ENCODE measurements around the gene SYT2. TPM values are rescaled to one million over a fixed set of nuclear protein-coding genes. Genes with fewer than 3 reads are reported as not detected.
"Not testable (repeated sequence)": the region's sequence is repeated elsewhere in the genome, so short reads cannot be mapped to it uniquely, and the experiment has no call there.

Gene SYT2
- polyA plus RNA-seq, 1 of the 3 experiments (the other 2 are of a cell fraction): 0.03 TPM

GRCh38 chr1:202716654-202717053 is 6.4 kb upstream of the SYT2 start:
- no peaks in the 10 kb centered on the region for H3K9me2 ChIP-seq
- no peaks in the 10 kb centered on the region for H3F3A ChIP-seq (replicated peaks; ENCODE audit: insufficient read depth)
- TF ChIP-seq SMC3 (IDR thresholded peaks at IDR 0.05; ENCODE audit: low read depth, low read length) (no peak), ZBTB33 (IDR thresholded peaks at IDR 0.05; ENCODE audit: borderline replicate concordance, low read depth) (no peak), YY1 (IDR thresholded peaks at IDR 0.05; ENCODE audit: low read depth) (no peak), SIN3A (IDR thresholded peaks at IDR 0.05; ENCODE audit: borderline replicate concordance, low read depth, low read length) (no peak)
- ChIA-PET POLR2A (no interaction called here), CTCF (interaction anchor here (0.8 to 6.2 kb wide), 12 partner anchors 8 to 527 kb away, joined by 3 to 67 read pairs (median 4); no protein-coding TSS in a partner anchor)
- H2AFZ ChIP-seq (ENCODE audit: low read depth): no peak overlapping the region
- no peak for DNase-seq
- H3K27ac ChIP-seq (ENCODE audit: low read depth in 2 of 2, low read length in 1 of 2): no peak overlapping the region
- H3K4me1 ChIP-seq (ENCODE audit: control insufficient read depth in 1 of 2, insufficient read depth in 2 of 2, low read depth in 1 of 2, low read length in 1 of 2): peaks cover 0 to 15% of the 10 kb centered on the region in 2 experiments; a peak in 1 of 4 replicates
- H3K36me3 ChIP-seq (replicated peaks in 1 of 2; ENCODE audit: control insufficient read depth in 1 of 2, insufficient read depth in 2 of 2, low read length in 1 of 2): no peaks in the 10 kb centered on the region
- WGBS (ENCODE audit: low lambda C conversion rate): 77% methylated on average over 2 of the region's 2 CpGs
- no peaks in the 10 kb centered on the region for H3K9me3 ChIP-seq
- no peak overlapping the region for H3K9ac ChIP-seq
- no peak overlapping the region for H3K4me2 ChIP-seq
- no peaks in the 10 kb centered on the region for H3K79me2 ChIP-seq (ENCODE audit: insufficient read depth)
- H4K20me1 ChIP-seq (ENCODE audit: insufficient read depth): no peaks in the 10 kb centered on the region
- H3K4me3 ChIP-seq (ENCODE audit: low read depth in 2 of 2, low read length in 1 of 2): no peak overlapping the region
- H3K27me3 ChIP-seq (ENCODE audit: insufficient read depth): no peaks in the 10 kb centered on the region

- DNase-seq; H3K9me2 ChIP-seq; H3K9ac ChIP-seq; H3K79me2 ChIP-seq (ENCODE audit: insufficient read depth); H4K20me1 ChIP-seq (ENCODE audit: insufficient read depth); H3K36me3 ChIP-seq (replicated peaks in 1 of 2; ENCODE audit: control insufficient read depth in 1 of 2, insufficient read depth in 2 of 2, low read length in 1 of 2); H3K4me2 ChIP-seq; H3K27ac ChIP-seq (ENCODE audit: low read depth in 2 of 2, low read length in 1 of 2); POLR2A ChIA-PET; H3K4me3 ChIP-seq (ENCODE audit: low read depth in 2 of 2, low read length in 1 of 2); H3K9me3 ChIP-seq; H2AFZ ChIP-seq (ENCODE audit: low read depth); H3F3A ChIP-seq (replicated peaks; ENCODE audit: insufficient read depth): not testable (repeated sequence)
- Histone ChIP-seq H3K27me3 (ENCODE audit: insufficient read depth) (peaks cover 18% of the 10 kb centered on the region), H3K4me1 (ENCODE audit: control insufficient read depth in 1 of 2, insufficient read depth in 2 of 2, low read depth in 1 of 2, low read length in 1 of 2) (peaks cover 0 to 30% of the 10 kb centered on the region in 2 experiments; a peak in 1 of 4 replicates)
- CTCF ChIA-PET: interaction anchor here (1.0 to 3.0 kb wide), 3 partner anchors 22 to 553 kb away, joined by 4 to 13 read pairs (median 4); no protein-coding TSS in a partner anchor
- 56% methylated on average over 1 of the region's 1 CpG for WGBS (ENCODE audit: low lambda C conversion rate)
These were observed 3.9 kb upstream of the SYT2 start for GRCh38 chr1:202714202-202714601.

- DNase-seq: no peak
- H4K20me1 ChIP-seq (ENCODE audit: insufficient read depth): no peaks in the 10 kb centered on the region
- H3K4me1 ChIP-seq (ENCODE audit: control insufficient read depth in 1 of 2, insufficient read depth in 2 of 2, low read depth in 1 of 2, low read length in 1 of 2): peaks cover 0 to 30% of the 10 kb centered on the region in 2 experiments; a peak in 1 of 4 replicates
- no peak overlapping the region for H3K9ac ChIP-seq
- CTCF ChIA-PET: interaction anchor here (0.7 to 3.0 kb wide), 9 partner anchors 10 to 554 kb away, joined by 3 to 13 read pairs (median 4); partner anchors contain the start of gene UBE2T
- no peak overlapping the region for H3K4me2 ChIP-seq
- peaks cover 29% of the 10 kb centered on the region for H3K27me3 ChIP-seq (ENCODE audit: insufficient read depth)
- H3K4me3 ChIP-seq (ENCODE audit: low read depth in 2 of 2, low read length in 1 of 2): no peak overlapping the region
- H2AFZ ChIP-seq (ENCODE audit: low read depth): no peak overlapping the region
- H3K27ac ChIP-seq (ENCODE audit: low read depth in 2 of 2, low read length in 1 of 2): peak overlapping the region in 1 of 2 experiments; percentile 61; a peak in 2 of 4 replicates
- TF ChIP-seq RXRA (IDR thresholded peaks at IDR 0.05; ENCODE audit: borderline replicate concordance, low read depth): no peak
- no peak for TF ChIP-seq MAX (IDR thresholded peaks at IDR 0.05; ENCODE audit: low read depth)
- TF ChIP-seq RFX5 (IDR thresholded peaks at IDR 0.05; ENCODE audit: low read length): no peak
- no peak for TF ChIP-seq IRF3 (IDR thresholded peaks at IDR 0.05; ENCODE audit: low read depth, low read length)
- TF ChIP-seq RCOR1 (IDR thresholded peaks at IDR 0.05; ENCODE audit: low read length): no peak
- TF ChIP-seq FOXJ3 (CRISPR knock-in tag; IDR thresholded peaks at IDR 0.05): no peak
- no peak for TF ChIP-seq GABPA (IDR thresholded peaks at IDR 0.05; ENCODE audit: low read depth)
- TF ChIP-seq USF1 (IDR thresholded peaks at IDR 0.05; ENCODE audit: borderline replicate concordance, low read depth): no peak
- no peak for TF ChIP-seq PBX3 (IDR thresholded peaks at IDR 0.05)
- WGBS (ENCODE audit: low lambda C conversion rate): 51% methylated on average over 4 of the region's 4 CpGs
- no peaks in the 10 kb centered on the region for H3K36me3 ChIP-seq (replicated peaks in 1 of 2; ENCODE audit: control insufficient read depth in 1 of 2, insufficient read depth in 2 of 2, low read length in 1 of 2)
- no peaks in the 10 kb centered on the region for H3F3A ChIP-seq (replicated peaks; ENCODE audit: insufficient read depth)
- no peaks in the 10 kb centered on the region for H3K9me2 ChIP-seq
- POLR2A ChIA-PET: interaction anchor here (0.8 kb wide), 1 partner anchor 214 kb away, joined by 3 read pairs; the partner anchor contains the start of gene KLHL12
- H3K79me2 ChIP-seq (ENCODE audit: insufficient read depth): no peaks in the 10 kb centered on the region
- H3K9me3 ChIP-seq: no peaks in the 10 kb centered on the region
These were observed 2.9 kb upstream of the SYT2 start for GRCh38 chr1:202713110-202713509.

All from SK-N-SH (cell line).